NB4 (cell line): ENCODE results near the gene NQO1.

ENCODE experiments used
- DNase-seq: peaks from one replicate; pipeline ENCODE4 v3.0.0; 2010; ENCODE audit warnings: low read depth
- H3K4me3 ChIP-seq: one replicate; pipeline ENCODE4 v1.5.1; 2011; ENCODE audit warnings: mild to moderate bottlenecking, low read depth, low read length, moderate library complexity
- CTCF ChIP-seq: IDR thresholded peaks from one replicate; pipeline ENCODE4 v1.5.1; 2012; ENCODE audit warnings: low read depth, low read length
- MAX ChIP-seq: IDR thresholded peaks from 2 replicates; pipeline ENCODE4 v1.6.1; 2011; ENCODE audit warnings: low read depth, low read length
- MYC ChIP-seq: IDR thresholded peaks from 2 replicates; pipeline ENCODE4 v1.6.1; 2011; ENCODE audit warnings: low read depth, low read length
- POLR2A ChIP-seq: IDR thresholded peaks from 2 replicates; pipeline ENCODE4 v1.6.1; 2011; ENCODE audit warnings: mild to moderate bottlenecking; ENCODE audit not compliant: insufficient read length; ENCODE audit errors: extremely low read depth

Gene NQO1

GRCh38 chr16:69712277-69712676 lies 14.1 kb downstream of the NQO1 start:
- DNase-seq, result no peak
- no peak for TF ChIP-seq MYC
- no peak for TF ChIP-seq POLR2A
- TF ChIP-seq MAX, result no peak
- TF ChIP-seq CTCF, result no peak
- H3K4me3 ChIP-seq, result no peak overlapping the region

DNA sequence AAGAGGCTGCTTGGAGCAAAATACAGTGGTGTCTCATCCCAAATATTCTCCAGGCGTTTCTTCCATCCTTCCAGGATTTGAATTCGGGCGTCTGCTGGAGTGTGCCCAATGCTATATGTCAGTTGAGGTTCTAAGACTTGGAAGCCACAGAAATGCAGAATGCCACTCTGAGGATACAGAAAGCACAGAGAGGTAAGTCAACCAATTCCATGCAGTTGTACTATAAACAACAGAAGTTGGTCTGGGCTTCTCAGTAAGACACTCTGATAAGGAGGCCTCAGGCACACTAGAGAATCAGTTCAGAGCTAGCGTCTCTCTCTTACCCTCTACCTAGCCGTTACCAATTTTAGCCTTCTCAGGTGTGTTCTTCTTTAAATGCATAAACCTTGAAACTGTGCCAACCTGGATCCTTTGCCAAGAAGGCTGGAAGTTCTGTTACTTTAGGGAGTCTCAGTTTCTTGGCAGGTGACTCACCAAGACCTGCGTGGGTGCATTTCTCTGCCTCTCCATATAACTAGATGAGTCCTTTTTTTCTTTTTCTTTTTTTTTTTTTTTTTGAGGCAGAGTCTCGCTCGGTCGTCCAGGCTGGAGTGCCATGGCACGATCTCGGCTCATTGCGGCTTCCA lies 15.1 kb downstream of the NQO1 start:
- TF ChIP-seq MAX (no peak), POLR2A (no peak), CTCF (no peak)

GRCh38 chr16:69709456-69710084 lies 16.8 kb downstream of the NQO1 start:
- TF ChIP-seq MYC (no peak), MAX (no peak), CTCF (peak; percentile 51)
- DNase-seq, result peak; percentile 76

More for the DNA sequence above, 15.1 kb downstream of the NQO1 start:
- no peak overlapping the region for H3K4me3 ChIP-seq
- no peak for DNase-seq

DNA sequence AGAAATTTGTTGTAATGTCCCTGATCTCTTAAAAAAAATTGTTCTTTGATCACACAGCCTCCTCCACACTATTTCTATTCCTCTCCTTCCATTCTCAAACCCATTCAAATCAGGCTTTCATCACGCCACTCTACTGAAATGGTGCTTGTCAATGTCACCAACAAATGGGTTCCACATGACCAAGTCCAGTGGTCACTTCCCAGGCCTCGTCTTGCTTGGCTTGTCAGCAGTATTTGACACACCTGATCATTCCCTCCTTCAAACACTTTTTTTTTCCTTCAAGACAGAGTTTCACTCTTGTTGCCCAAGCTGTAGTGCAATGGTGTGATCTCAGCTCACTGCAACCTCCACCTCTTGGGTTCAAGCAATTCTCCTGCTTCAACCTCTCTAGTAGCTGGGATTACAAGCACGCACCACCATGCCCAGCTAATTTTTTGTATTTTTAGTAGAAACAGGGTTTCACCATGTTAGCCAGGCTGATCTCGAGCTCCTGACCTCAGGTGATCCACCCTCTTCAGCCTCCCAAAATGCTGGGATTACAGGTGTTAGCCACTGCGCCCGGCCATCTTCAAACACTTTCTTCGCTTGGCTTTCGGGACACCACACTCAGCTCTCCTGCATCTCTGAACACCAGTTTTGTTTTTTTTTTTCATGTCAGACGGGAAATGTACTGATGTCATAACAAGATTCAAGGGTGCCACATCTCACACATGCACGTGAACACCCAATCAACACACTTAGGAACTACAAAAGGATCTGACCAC lies 18.3 kb downstream of the NQO1 start:
- no peak for DNase-seq
- no peak overlapping the region for H3K4me3 ChIP-seq
- TF ChIP-seq POLR2A, result no peak

More at GRCh38 chr16:69709456-69710084, 16.8 kb downstream of the NQO1 start:
- no peak overlapping the region for H3K4me3 ChIP-seq

GRCh38 chr16:69706975-69707340 lies 19.4 kb downstream of the NQO1 start:
- TF ChIP-seq POLR2A (no peak), CTCF (no peak)
- no peak for DNase-seq
- no peak overlapping the region for H3K4me3 ChIP-seq

DNA sequence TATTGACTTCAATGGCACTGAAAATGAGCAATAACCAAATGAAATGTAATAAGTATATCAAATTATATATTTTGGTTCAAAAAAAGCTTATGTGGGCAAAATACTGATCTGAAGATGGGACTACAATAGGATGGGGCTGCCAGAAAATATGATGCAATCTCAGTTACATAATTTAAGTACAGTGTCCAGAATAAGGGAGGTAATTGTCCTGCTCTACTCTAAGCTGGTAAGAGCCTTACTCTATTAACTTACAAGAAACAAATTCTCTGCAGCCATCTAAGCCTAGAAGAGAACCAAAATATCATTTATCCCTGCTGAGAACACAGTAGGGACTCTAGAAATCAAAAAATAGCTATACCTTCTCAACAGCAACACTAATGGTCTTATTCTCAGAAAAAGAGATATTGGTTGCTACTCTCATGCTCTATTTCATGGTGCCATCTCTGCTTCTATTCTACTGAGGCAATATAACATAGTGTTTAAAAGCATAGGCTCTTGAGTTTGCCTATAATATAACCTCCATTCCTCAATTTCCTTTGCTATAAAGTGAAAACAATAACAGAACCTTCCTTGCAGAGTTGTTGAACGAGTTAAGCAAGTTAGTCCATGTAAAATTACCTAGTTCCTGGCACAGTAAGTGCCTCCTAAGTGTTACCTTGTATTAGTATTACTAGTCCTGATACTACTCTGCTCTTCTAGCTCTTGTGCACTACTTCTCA lies 19.9 kb downstream of the NQO1 start:
- TF ChIP-seq CTCF (no peak), MYC (no peak)
- no peak overlapping the region for H3K4me3 ChIP-seq
- DNase-seq, result peak; percentile 42
